ENCODE results near the gene INPP5E. TPM values are rescaled to one million over a fixed set of nuclear protein-coding genes. Genes with fewer than 3 reads are reported as not detected.

Gene INPP5E
- total RNA-seq, 1 donor from 2014 or later, result 18.7 TPM

GRCh38 chr9:136472640-136473353 is 33.2 kb upstream of the INPP5E start:
- no peak for DNase-seq (ENCODE audit: low spot score)

GRCh38 chr9:136471802-136472487 is 32.3 kb upstream of the INPP5E start:
- DNase-seq (ENCODE audit: low spot score), result no peak

- no peak for DNase-seq (ENCODE audit: low spot score)
Observed at GRCh38 chr9:136470792-136471469, 31.3 kb upstream of the INPP5E start.

- DNase-seq (ENCODE audit: low spot score), result no peak
Observed at GRCh38 chr9:136470356-136470755, 30.7 kb upstream of the INPP5E start.

GRCh38 chr9:136467766-136468165 is 28.1 kb upstream of the INPP5E start:
- DNase-seq (ENCODE audit: low spot score), result no peak

- DNase-seq (ENCODE audit: low spot score), result no peak
Observed at GRCh38 chr9:136466155-136466541, 26.5 kb upstream of the INPP5E start.

- DNase-seq (ENCODE audit: low spot score), result no peak
Observed at GRCh38 chr9:136465500-136466154, 26.0 kb upstream of the INPP5E start.

GRCh38 chr9:136464241-136464640 is 24.6 kb upstream of the INPP5E start:
- no peak for DNase-seq (ENCODE audit: low spot score)

GRCh38 chr9:136463578-136463977 is 23.9 kb upstream of the INPP5E start:
- no peak for DNase-seq (ENCODE audit: low spot score)

- DNase-seq (ENCODE audit: low spot score), result no peak
Observed at GRCh38 chr9:136462664-136463063, 23.0 kb upstream of the INPP5E start.

GRCh38 chr9:136460772-136461325 is 21.2 kb upstream of the INPP5E start:
- no peak for DNase-seq (ENCODE audit: low spot score)

GRCh38 chr9:136459425-136459824 is 19.8 kb upstream of the INPP5E start:
- no peak for DNase-seq (ENCODE audit: low spot score)

- no peak for DNase-seq (ENCODE audit: low spot score)
Observed at GRCh38 chr9:136457326-136457725, 17.7 kb upstream of the INPP5E start.

- no peak for DNase-seq (ENCODE audit: low spot score)
Observed at GRCh38 chr9:136456258-136456657, 16.6 kb upstream of the INPP5E start.

- no peak for DNase-seq (ENCODE audit: low spot score)
Observed at GRCh38 chr9:136455043-136456002, 15.7 kb upstream of the INPP5E start.

- DNase-seq (ENCODE audit: low spot score), result no peak
Observed at GRCh38 chr9:136454026-136454796, 14.6 kb upstream of the INPP5E start.

- no peak for DNase-seq (ENCODE audit: low spot score)
Observed at GRCh38 chr9:136453326-136453725, 13.7 kb upstream of the INPP5E start.

- DNase-seq (ENCODE audit: low spot score), result no peak
Observed at GRCh38 chr9:136451221-136451877, 11.7 kb upstream of the INPP5E start.

GRCh38 chr9:136448655-136449054 is 9.0 kb upstream of the INPP5E start:
- no peak for DNase-seq (ENCODE audit: low spot score)
